H1 (cell line): ENCODE measurements around the gene NLRP1. TPM values are rescaled to one million over a fixed set of nuclear protein-coding genes. Genes with fewer than 3 reads are reported as not detected.

Source experiments
- CTCF ChIA-PET: fragments of 300-600 bp; sonication (Branson Sonifier 250); formaldehyde crosslinking; loops from one replicate; lab custom pipeline; 2021; ENCODE audit not compliant: partially characterized antibody; lab: Charles Lee
- POLR2A ChIA-PET: fragments of 300-600 bp; sonication (Branson Sonifier 250); formaldehyde crosslinking; loops from one replicate; lab custom pipeline; 2021; ENCODE audit warnings: inconsistent platforms; ENCODE audit not compliant: partially characterized antibody; lab: Charles Lee
- DNase-seq, 2 experiments: peaks; one replicate each; pipeline versions ENCODE4 v3.0.0 to v3.0.0-alpha.2; 2010 to 2022; ENCODE audit warnings: low spot score in 2 of 2, low read depth in 1 of 2, mixed read lengths in 1 of 2
- FAIRE-seq: peaks from 2 replicates; lab custom pipeline; 2011; peaks lifted over from hg19 to GRCh38; lab: Jason Lieb, UNC
- H2AFZ ChIP-seq: 2 replicates; pipeline ENCODE4 v1.8.1; 2012; ENCODE audit warnings: low read length, inconsistent platforms
- H2AK5ac ChIP-seq: 2 replicates; pipeline ENCODE4 v1.6.1; 2013; ENCODE audit warnings: low read depth, low read length
- H2BK120ac ChIP-seq: replicated peaks from 2 replicates; pipeline ENCODE3; 2013; ENCODE audit warnings: low read depth, low read length, inconsistent platforms
- H2BK12ac ChIP-seq: 2 replicates; pipeline ENCODE4 v1.6.1; 2013; ENCODE audit warnings: low read depth, low read length
- H2BK15ac ChIP-seq: 2 replicates; pipeline ENCODE4 v1.6.1; 2013; ENCODE audit warnings: low read length
- H2BK20ac ChIP-seq: 2 replicates; pipeline ENCODE4 v1.6.1; 2013; ENCODE audit warnings: low read length
- H2BK5ac ChIP-seq: 2 replicates; pipeline ENCODE4 v1.6.1; 2013; ENCODE audit warnings: low read depth, low read length
- H3K14ac ChIP-seq: 2 replicates; pipeline ENCODE4 v1.6.1; 2013; ENCODE audit warnings: inconsistent platforms; ENCODE audit not compliant: insufficient read length
- H3K18ac ChIP-seq: 2 replicates; pipeline ENCODE4 v1.6.1; 2013; ENCODE audit warnings: low read length; ENCODE audit errors: extremely low read depth
- H3K23ac ChIP-seq: 2 replicates; pipeline ENCODE4 v1.6.1; 2013; ENCODE audit warnings: inconsistent platforms; ENCODE audit not compliant: insufficient read length
- H3K23me2 ChIP-seq: 2 replicates; pipeline ENCODE4 v1.6.1; 2013; ENCODE audit warnings: low read depth, low read length
- H3K27ac ChIP-seq: 2 replicates; pipeline ENCODE4 v1.6.1; 2011; ENCODE audit warnings: low read depth, low read length, inconsistent platforms
- H3K27me3 ChIP-seq, 4 experiments: replicated peaks in 1 of 4; 1 replicate in 1 of 4; 2 replicates in 3 of 4; pipeline versions ENCODE4 v1.6.1 to v1.8.1; 2011 to 2013; ENCODE audit warnings: low read length in 3 of 4, mild to moderate bottlenecking in 3 of 4, inconsistent platforms in 2 of 4, mixed read lengths in 2 of 4, moderate library complexity in 1 of 4; ENCODE audit not compliant: control insufficient read depth in 3 of 4, insufficient read depth in 3 of 4; ENCODE audit errors: extremely low read depth in 1 of 4
- H3K36me3 ChIP-seq, 4 experiments: 2 replicates each; pipeline versions ENCODE4 v1.6.1 to v1.8.1; 2011 to 2013; ENCODE audit warnings: mild to moderate bottlenecking in 4 of 4, low read length in 3 of 4, moderate library complexity in 2 of 4, control low read depth in 1 of 4, inconsistent platforms in 1 of 4; ENCODE audit not compliant: insufficient read depth in 4 of 4, control insufficient read depth in 2 of 4
- H3K4ac ChIP-seq: replicated peaks from 2 replicates; pipeline ENCODE3; 2013; ENCODE audit warnings: low read length, low read depth, mixed read lengths, inconsistent platforms; ENCODE audit not compliant: insufficient read length
- H3K4me1 ChIP-seq, 4 experiments: replicated peaks in 1 of 4; 1 replicate in 1 of 4; 2 replicates in 3 of 4; pipeline versions ENCODE4 v1.6.1 to v1.8.1; 2011 to 2013; ENCODE audit warnings: low read length in 3 of 4, inconsistent platforms in 2 of 4, mixed read lengths in 1 of 4; ENCODE audit not compliant: insufficient read depth in 4 of 4, control insufficient read depth in 3 of 4
- H3K4me2 ChIP-seq, 2 experiments: 2 replicates each; pipeline versions ENCODE4 v1.6.1 to v1.8.1; 2011 to 2013; ENCODE audit warnings: low read depth in 2 of 2, low read length in 2 of 2, control low read depth in 1 of 2, inconsistent platforms in 1 of 2, mild to moderate bottlenecking in 1 of 2; ENCODE audit not compliant: insufficient read depth in 1 of 2
- H3K4me3 ChIP-seq, 4 experiments: fragments of 200-600, 300-600 bp in 1 of 4; sonication (generic), shearing (Covaris generic), sonication (Bioruptor Twin) in 1 of 4; 2 replicates each; pipeline versions ENCODE4 v1.5.1 to v1.8.1; 2011 to 2016; ENCODE audit warnings: low read length in 4 of 4, low read depth in 3 of 4, control low read depth in 2 of 4, inconsistent platforms in 2 of 4, mild to moderate bottlenecking in 2 of 4, mixed read lengths in 1 of 4, moderate library complexity in 1 of 4; ENCODE audit not compliant: insufficient read depth in 2 of 4; ENCODE audit errors: extremely low read depth in 1 of 4
- H3K56ac ChIP-seq: replicated peaks from 2 replicates; pipeline ENCODE3; 2013; ENCODE audit warnings: low read depth, mild to moderate bottlenecking, mixed read lengths, low read length, inconsistent platforms; ENCODE audit not compliant: insufficient read length
- H3K79me1 ChIP-seq: 2 replicates; pipeline ENCODE4 v1.6.1; 2013; ENCODE audit warnings: low read depth, low read length, control low read depth
- H3K79me2 ChIP-seq, 2 experiments: 2 replicates each; pipeline versions ENCODE4 v1.6.1 to v1.8.1; 2012 to 2013; ENCODE audit warnings: low read length in 2 of 2, mild to moderate bottlenecking in 2 of 2, inconsistent platforms in 1 of 2; ENCODE audit not compliant: insufficient read depth in 2 of 2, control insufficient read depth in 1 of 2
- H3K9ac ChIP-seq, 4 experiments: replicated peaks in 1 of 4; 1 replicate in 1 of 4; 2 replicates in 3 of 4; pipeline versions ENCODE4 v1.6.1 to v1.8.1; 2011 to 2013; ENCODE audit warnings: low read depth in 3 of 4, low read length in 3 of 4, control low read depth in 2 of 4, mild to moderate bottlenecking in 2 of 4, moderate library complexity in 2 of 4, inconsistent platforms in 1 of 4; ENCODE audit errors: extremely low read depth in 1 of 4
- H3K9me3 ChIP-seq, 2 experiments: 2 replicates each; pipeline versions ENCODE4 v1.6.1 to v1.8.1; 2012 to 2013; ENCODE audit warnings: mild to moderate bottlenecking in 2 of 2, moderate library complexity in 2 of 2, control low read depth in 1 of 2, inconsistent platforms in 1 of 2, low read depth in 1 of 2, low read length in 1 of 2, mixed read lengths in 1 of 2; ENCODE audit not compliant: insufficient read depth in 2 of 2
- H4K20me1 ChIP-seq, 2 experiments: replicated peaks in 1 of 2; 2 replicates each; pipeline versions ENCODE3 to v1.8.1; 2011 to 2013; ENCODE audit warnings: inconsistent platforms in 2 of 2, low read length in 2 of 2, mild to moderate bottlenecking in 1 of 2; ENCODE audit not compliant: insufficient read depth in 2 of 2, control insufficient read depth in 1 of 2
- H4K5ac ChIP-seq: 2 replicates; pipeline ENCODE4 v1.6.1; 2013; ENCODE audit warnings: low read length, low read depth, mixed read lengths, inconsistent platforms; ENCODE audit not compliant: insufficient read length
- H4K8ac ChIP-seq: 2 replicates; pipeline ENCODE4 v1.8.0; 2013; ENCODE audit warnings: mild to moderate bottlenecking, moderate library complexity, low read length, inconsistent platforms; ENCODE audit not compliant: insufficient read depth; ENCODE audit errors: extremely low read depth
- H4K91ac ChIP-seq: replicated peaks from 2 replicates; pipeline ENCODE3; 2013; ENCODE audit warnings: low read length, mixed read lengths, inconsistent platforms; ENCODE audit not compliant: insufficient read length
- BACH1 ChIP-seq: IDR thresholded peaks from 2 replicates; pipeline ENCODE4 v1.6.1; 2012; ENCODE audit warnings: low read length, improper control_type of control experiment
- CHD2 ChIP-seq: IDR thresholded peaks from 2 replicates; pipeline ENCODE4 v1.6.1; 2012; ENCODE audit warnings: low read length, improper control_type of control experiment
- HDAC6 ChIP-seq: IDR thresholded peaks from one replicate; pipeline ENCODE4 v1.7.1; 2012; ENCODE audit warnings: low read depth, mild to moderate bottlenecking, inconsistent platforms, low read length, moderate library complexity
- RBBP5 ChIP-seq: IDR thresholded peaks from 2 replicates; pipeline ENCODE4 v1.7.1; 2012; ENCODE audit warnings: low read depth, mild to moderate bottlenecking, inconsistent platforms, low read length, moderate library complexity, borderline replicate concordance
- SIX5 ChIP-seq: IDR thresholded peaks from 2 replicates; pipeline ENCODE4 v1.6.1; 2011; ENCODE audit warnings: mild to moderate bottlenecking, low read depth, low read length
- SP1 ChIP-seq: IDR thresholded peaks from 2 replicates; pipeline ENCODE4 v1.6.1; 2011; ENCODE audit warnings: low read depth, low read length
- SUZ12 ChIP-seq: fragments of 200-600 bp; sonication (generic); IDR thresholded peaks from 2 replicates; pipeline ENCODE4 v1.6.1; 2012; ENCODE audit warnings: mild to moderate bottlenecking, inconsistent platforms, low read length, moderate library complexity, mixed read lengths
- WGBS, 2 experiments: shearing (Covaris generic) in 1 of 2; methylation state at CpG; one replicate each; pipeline versions ENCODE4 v1.1.6 to v1.1.7; 2013 to 2015; ENCODE audit warnings: low lambda C conversion rate in 2 of 2, mixed read lengths in 2 of 2, inconsistent platforms in 1 of 2, low coverage in 1 of 2, missing lambda C conversion rate in 1 of 2; ENCODE audit not compliant: insufficient replicate concordance in 2 of 2, insufficient coverage in 1 of 2, insufficient read length in 1 of 2; ENCODE audit errors: extremely low coverage in 1 of 2, missing lambda C conversion rate in 1 of 2; 5-methylcytosine and 5-hydroxymethylcytosine counted together
- polyA plus RNA-seq, 7 experiments: library from polyadenylated mRNA; depleted of rRNA in 3 of 7; stranded (reverse) in 5 of 7; unstranded in 2 of 7; fragments of >200 nt in 5 of 7; fragments of 200-250 nt in 2 of 7; gene quantifications; 1 replicate in 5 of 7; 2 replicates in 1 of 7; 4 replicates in 1 of 7; pipeline versions ENCODE4 v1.2.1 to v1.2.3, GENCODE V29; 2011 to 2013; ENCODE audit warnings: missing spikeins in 2 of 7, mixed read lengths in 2 of 7
- total RNA-seq: library from RNA; stranded (reverse); fragmentation: NEBNext Ultra II Directional; extraction: Animal tissue kit (Norgen Biotek cat#: 25700); gene quantifications from 2 replicates; pipeline ENCODE4 v1.2.1, GENCODE V29; 2021
- TF ChIP-seq, protein P1 (sequence below): IDR thresholded peaks from 2 replicates; pipeline ENCODE4 v1.6.1; 2012; ENCODE audit warnings: inconsistent platforms
- TF ChIP-seq, protein P2 (sequence below): IDR thresholded peaks from 2 replicates; pipeline ENCODE4 v1.6.1; 2011; ENCODE audit warnings: low read length, improper control_type of control experiment

The NLRP1 gene
- total and polyA plus RNA-seq, 2 of the 8 experiments (the other 6 are each of a cell fraction or from before 2014, with no cell fraction given) = 8.6 to 10.4 TPM

DNA sequence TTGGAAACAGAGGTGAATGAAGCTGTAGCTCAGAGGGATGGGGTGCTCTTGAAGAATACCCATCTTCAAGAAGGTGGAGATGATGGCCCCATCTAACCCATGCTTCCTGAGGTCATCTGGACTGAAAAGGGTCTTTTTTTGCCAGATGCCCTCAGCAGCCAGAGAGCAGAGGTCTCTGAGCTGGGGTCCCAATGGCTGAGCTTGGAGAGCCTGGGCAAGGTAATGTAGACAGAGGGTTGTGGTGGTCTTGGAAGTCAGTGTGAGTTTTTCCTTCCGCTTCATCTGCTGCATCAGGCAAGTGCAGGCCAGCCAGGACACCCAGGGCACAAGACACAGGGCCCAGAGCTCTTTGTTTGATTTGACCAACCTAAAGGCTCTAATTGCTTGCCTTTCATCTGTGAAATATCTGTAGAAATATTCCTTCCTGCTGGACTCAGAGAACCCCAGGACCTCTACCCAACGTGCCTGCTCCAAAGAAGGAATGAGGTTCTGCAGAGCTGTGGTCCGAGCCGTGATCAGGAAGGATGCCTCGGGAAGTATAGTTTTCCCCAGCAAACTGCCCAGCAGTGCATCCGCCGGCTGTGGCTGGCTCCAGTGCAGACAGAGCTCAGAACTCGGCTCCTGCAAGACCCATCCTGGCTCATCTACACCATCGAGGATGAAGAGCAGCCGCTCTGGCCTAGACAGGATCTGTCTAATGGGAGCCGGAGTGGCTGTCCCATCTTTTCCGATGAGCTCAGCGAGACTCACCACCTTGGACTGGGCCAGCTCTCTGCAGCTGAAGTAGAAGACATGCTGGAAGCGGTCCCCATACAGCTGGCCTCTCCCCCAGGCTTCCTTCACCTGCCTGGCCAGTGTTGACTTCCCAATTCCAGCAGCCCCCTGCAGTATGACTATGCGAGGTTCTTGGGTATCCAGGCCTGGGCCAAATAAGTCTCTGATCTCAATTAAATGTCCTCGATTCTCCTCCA, 25.2 kb downstream of the NLRP1 start:
- H3K9me3 ChIP-seq = no peaks in the 10 kb centered on the region
- DNase-seq = no peak
- no peak overlapping the region for H2AFZ ChIP-seq
- TF ChIP-seq, protein P1, sequence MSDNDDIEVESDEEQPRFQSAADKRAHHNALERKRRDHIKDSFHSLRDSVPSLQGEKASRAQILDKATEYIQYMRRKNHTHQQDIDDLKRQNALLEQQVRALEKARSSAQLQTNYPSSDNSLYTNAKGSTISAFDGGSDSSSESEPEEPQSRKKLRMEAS = no peak
- TF ChIP-seq SP1 (no peak), RBBP5 (no peak), CHD2 (no peak), SIX5 (no peak), BACH1 (no peak), HDAC6 (no peak), SUZ12 (no peak)
- TF ChIP-seq, protein P2, sequence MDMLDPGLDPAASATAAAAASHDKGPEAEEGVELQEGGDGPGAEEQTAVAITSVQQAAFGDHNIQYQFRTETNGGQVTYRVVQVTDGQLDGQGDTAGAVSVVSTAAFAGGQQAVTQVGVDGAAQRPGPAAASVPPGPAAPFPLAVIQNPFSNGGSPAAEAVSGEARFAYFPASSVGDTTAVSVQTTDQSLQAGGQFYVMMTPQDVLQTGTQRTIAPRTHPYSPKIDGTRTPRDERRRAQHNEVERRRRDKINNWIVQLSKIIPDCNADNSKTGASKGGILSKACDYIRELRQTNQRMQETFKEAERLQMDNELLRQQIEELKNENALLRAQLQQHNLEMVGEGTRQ = no peak
- TF ChIP-seq, all 59 proteins: peak for 0
- ChIA-PET POLR2A (interaction anchor here (0.6 to 1.5 kb wide), 3 partner anchors 73 to 894 kb away, joined by 3 to 5 read pairs (median 3); partner anchors contain the start of genes DERL2 and MIS12), CTCF (interaction anchor here (0.5 to 1.5 kb wide), 4 partner anchors 14 to 768 kb away, joined by 3 to 4 read pairs (median 4); no protein-coding TSS in a partner anchor)
- FAIRE-seq = no peak
- 94% methylated on average over 16 of the region's 16 CpGs; no CpG with 5 or more reads in 1 of the 2 experiments for WGBS, 2 experiments
- Histone ChIP-seq H2AK5ac (no peak overlapping the region), H3K18ac (no peak overlapping the region), H4K8ac (peak overlapping the region; percentile 57; the same call in 1 of the 2 replicates), H4K91ac (no peak overlapping the region), H3K4me1 (no peaks in the 10 kb centered on the region), H4K20me1 (no peaks in the 10 kb centered on the region), H4K5ac (no peak overlapping the region), H3K56ac (no peak overlapping the region), H3K4me3 (no peak overlapping the region), H2BK20ac (no peak overlapping the region), H3K4ac (no peak overlapping the region), H3K14ac (no peak overlapping the region), H2BK120ac (no peak overlapping the region), H3K4me2 (no peak overlapping the region), H3K27me3 (no peaks in the 10 kb centered on the region; a peak in 1 of 7 replicates), H3K27ac (no peak overlapping the region), H3K23ac (no peak overlapping the region), H2BK12ac (no peak overlapping the region), H3K79me1 (no peaks in the 10 kb centered on the region), H3K9ac (no peak overlapping the region), H2BK5ac (no peak overlapping the region), H3K23me2 (no peaks in the 10 kb centered on the region; the same call in 1 of the 2 replicates), H3K79me2 (no peaks in the 10 kb centered on the region), H3K36me3 (no peaks in the 10 kb centered on the region), H2BK15ac (no peak overlapping the region)
